Esophagus squamous epithelium (tissue), 4 donors: ENCODE data around the gene MAP2K3.

Experiments
- POLR2A ChIP-seq, 4 donors: fragments of 450-650 bp; IDR thresholded peaks; one replicate each; pipeline ENCODE4 v1.6.1; 2017; ENCODE audit warnings: antibody characterized with exemption in 4 of 4, mild to moderate bottlenecking in 4 of 4, moderate library complexity in 3 of 4
- TF ChIP-seq, protein P1 (sequence below), 6 experiments: fragments of 450-650 bp in 4 of 6; fragments of 200-600 bp in 2 of 6; sonication (generic) in 2 of 6; IDR thresholded peaks; one replicate each; pipeline ENCODE4 v1.5.1; 2016 to 2019; ENCODE audit warnings: antibody characterized with exemption in 6 of 6, mild to moderate bottlenecking in 4 of 6, moderate library complexity in 4 of 6

DNA sequence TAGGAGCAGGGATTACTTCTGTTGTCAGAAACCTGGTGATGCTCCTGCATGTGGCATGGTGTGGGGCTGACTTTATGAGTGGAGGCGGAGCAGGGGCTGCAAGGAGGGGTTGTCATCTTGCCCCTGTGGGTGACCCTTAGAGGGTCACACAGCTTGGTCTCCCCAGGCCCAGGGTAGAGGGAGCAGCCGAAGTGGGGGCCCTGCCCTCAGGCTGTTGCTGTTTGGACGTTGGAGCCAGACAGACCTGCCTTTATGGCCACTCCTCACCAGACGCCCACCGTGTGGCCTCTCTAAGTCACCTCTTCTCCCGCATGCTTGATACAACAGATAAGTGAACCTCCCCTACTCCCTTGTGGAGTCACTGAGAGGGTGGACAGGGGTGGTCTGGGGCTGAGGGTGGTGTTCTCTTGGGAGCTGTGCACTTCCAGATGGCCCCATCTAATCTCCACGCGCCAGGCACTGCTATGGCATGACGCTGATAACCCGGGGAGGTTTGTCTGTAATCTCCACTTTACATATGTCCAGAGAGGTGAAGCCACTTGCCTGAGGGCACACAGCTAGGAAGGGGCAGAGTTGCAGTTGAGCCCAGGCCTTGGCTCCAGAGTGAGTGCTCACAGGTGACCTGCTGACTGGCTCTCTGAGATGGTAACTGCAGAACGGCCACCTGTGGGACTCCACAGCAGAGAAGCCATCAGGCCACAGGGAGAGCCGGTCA lies 10.0 kb downstream of the MAP2K3 start:
- TF ChIP-seq POLR2A (IDR thresholded peaks at IDR 0.05): no peak
- TF ChIP-seq, protein P1, sequence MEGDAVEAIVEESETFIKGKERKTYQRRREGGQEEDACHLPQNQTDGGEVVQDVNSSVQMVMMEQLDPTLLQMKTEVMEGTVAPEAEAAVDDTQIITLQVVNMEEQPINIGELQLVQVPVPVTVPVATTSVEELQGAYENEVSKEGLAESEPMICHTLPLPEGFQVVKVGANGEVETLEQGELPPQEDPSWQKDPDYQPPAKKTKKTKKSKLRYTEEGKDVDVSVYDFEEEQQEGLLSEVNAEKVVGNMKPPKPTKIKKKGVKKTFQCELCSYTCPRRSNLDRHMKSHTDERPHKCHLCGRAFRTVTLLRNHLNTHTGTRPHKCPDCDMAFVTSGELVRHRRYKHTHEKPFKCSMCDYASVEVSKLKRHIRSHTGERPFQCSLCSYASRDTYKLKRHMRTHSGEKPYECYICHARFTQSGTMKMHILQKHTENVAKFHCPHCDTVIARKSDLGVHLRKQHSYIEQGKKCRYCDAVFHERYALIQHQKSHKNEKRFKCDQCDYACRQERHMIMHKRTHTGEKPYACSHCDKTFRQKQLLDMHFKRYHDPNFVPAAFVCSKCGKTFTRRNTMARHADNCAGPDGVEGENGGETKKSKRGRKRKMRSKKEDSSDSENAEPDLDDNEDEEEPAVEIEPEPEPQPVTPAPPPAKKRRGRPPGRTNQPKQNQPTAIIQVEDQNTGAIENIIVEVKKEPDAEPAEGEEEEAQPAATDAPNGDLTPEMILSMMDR (IDR thresholded peaks at IDR 0.05): no peak
